ENCODE measurements around the gene PLEKHH1.

DNA sequence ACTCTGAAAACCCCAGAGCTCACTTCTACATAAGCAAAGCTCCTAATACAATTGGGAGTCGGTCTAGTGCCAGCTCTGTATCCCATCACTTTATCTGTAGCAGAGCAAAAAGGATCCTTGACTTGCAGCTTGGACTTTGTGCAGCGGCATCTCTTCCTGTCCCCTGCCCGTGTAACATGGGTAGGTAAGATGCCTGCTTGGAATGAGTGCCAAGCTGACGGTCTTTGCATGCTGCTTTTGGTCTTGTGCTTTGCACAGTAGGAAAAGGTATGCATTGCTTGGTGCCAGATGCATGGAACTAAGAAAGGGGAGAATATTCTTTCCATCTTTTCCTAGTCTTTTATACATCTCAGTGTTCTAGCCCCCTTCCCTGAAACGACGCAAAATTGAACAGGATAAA, 6.9 kb upstream of the PLEKHH1 start:
- no peak for TF ChIP-seq ZNF384 (IDR thresholded peaks at IDR 0.05; ENCODE audit: low read depth, low read length)
- no peak for TF ChIP-seq NR2C2 (CRISPR knock-in tag; IDR thresholded peaks at IDR 0.05)
- TF ChIP-seq NR2C2 (tag; IDR thresholded peaks at IDR 0.05), result no peak
- no peak for TF ChIP-seq EP300 (IDR thresholded peaks at IDR 0.05; ENCODE audit: low read length)
- TF ChIP-seq, protein P1, sequence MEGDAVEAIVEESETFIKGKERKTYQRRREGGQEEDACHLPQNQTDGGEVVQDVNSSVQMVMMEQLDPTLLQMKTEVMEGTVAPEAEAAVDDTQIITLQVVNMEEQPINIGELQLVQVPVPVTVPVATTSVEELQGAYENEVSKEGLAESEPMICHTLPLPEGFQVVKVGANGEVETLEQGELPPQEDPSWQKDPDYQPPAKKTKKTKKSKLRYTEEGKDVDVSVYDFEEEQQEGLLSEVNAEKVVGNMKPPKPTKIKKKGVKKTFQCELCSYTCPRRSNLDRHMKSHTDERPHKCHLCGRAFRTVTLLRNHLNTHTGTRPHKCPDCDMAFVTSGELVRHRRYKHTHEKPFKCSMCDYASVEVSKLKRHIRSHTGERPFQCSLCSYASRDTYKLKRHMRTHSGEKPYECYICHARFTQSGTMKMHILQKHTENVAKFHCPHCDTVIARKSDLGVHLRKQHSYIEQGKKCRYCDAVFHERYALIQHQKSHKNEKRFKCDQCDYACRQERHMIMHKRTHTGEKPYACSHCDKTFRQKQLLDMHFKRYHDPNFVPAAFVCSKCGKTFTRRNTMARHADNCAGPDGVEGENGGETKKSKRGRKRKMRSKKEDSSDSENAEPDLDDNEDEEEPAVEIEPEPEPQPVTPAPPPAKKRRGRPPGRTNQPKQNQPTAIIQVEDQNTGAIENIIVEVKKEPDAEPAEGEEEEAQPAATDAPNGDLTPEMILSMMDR (IDR thresholded peaks at IDR 0.05 in 2 of 3, conservative IDR thresholded peaks at IDR 0.05 in 1 of 3; ENCODE audit: insufficient read depth in 2 of 3, low read depth in 1 of 3, low read length in 3 of 3), result no peak
- TF ChIP-seq SMARCC2 (IDR thresholded peaks at IDR 0.05; ENCODE audit: low read depth), result no peak
- TF ChIP-seq TAF1 (IDR thresholded peaks at IDR 0.05; ENCODE audit: control insufficient read depth, extremely low read depth, insufficient read depth, low read length, severe bottlenecking), result no peak
- TF ChIP-seq MEIS2 (IDR thresholded peaks at IDR 0.05; ENCODE audit: partially characterized antibody), result no peak
- TF ChIP-seq MAFG (tag; conservative IDR thresholded peaks at IDR 0.05), result no peak
- no peak for TF ChIP-seq MTA1 (IDR thresholded peaks at IDR 0.05; ENCODE audit: borderline replicate concordance)
- TF ChIP-seq GABPA (tag; conservative IDR thresholded peaks at IDR 0.05; ENCODE audit: low read depth), result no peak
- TF ChIP-seq, protein P2, sequence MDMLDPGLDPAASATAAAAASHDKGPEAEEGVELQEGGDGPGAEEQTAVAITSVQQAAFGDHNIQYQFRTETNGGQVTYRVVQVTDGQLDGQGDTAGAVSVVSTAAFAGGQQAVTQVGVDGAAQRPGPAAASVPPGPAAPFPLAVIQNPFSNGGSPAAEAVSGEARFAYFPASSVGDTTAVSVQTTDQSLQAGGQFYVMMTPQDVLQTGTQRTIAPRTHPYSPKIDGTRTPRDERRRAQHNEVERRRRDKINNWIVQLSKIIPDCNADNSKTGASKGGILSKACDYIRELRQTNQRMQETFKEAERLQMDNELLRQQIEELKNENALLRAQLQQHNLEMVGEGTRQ (CRISPR knock-in tag; IDR thresholded peaks at IDR 0.05), result no peak
- no peak for TF ChIP-seq RBBP5 (IDR thresholded peaks at IDR 0.05; ENCODE audit: borderline replicate concordance, insufficient read depth, low read length, poor library complexity, severe bottlenecking)
- TF ChIP-seq, protein P3, sequence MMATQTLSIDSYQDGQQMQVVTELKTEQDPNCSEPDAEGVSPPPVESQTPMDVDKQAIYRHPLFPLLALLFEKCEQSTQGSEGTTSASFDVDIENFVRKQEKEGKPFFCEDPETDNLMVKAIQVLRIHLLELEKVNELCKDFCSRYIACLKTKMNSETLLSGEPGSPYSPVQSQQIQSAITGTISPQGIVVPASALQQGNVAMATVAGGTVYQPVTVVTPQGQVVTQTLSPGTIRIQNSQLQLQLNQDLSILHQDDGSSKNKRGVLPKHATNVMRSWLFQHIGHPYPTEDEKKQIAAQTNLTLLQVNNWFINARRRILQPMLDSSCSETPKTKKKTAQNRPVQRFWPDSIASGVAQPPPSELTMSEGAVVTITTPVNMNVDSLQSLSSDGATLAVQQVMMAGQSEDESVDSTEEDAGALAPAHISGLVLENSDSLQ (IDR thresholded peaks at IDR 0.05), result no peak

Data from K562 (cell line).